ENCODE data around the gene TRAPPC2L.
"Not testable (repeated sequence)": the region's sequence is repeated elsewhere in the genome, so short reads cannot be mapped to it uniquely, and the experiment has no call there.

TRAPPC2L gene

GRCh38 chr16:88894266-88894665, 37.3 kb downstream of the TRAPPC2L start:
- not testable (repeated sequence) for DNase-seq

- DNase-seq, result no peak
Observed at GRCh38 chr16:88894681-88895300, 37.9 kb downstream of the TRAPPC2L start.

GRCh38 chr16:88895335-88895734, 38.4 kb downstream of the TRAPPC2L start:
- DNase-seq, result no peak

GRCh38 chr16:88896238-88897070, 39.5 kb downstream of the TRAPPC2L start:
- no peak for DNase-seq

GRCh38 chr16:88897696-88898425, 40.9 kb downstream of the TRAPPC2L start:
- no peak for DNase-seq

- DNase-seq, result no peak
Observed at GRCh38 chr16:88899901-88900661, 43.2 kb downstream of the TRAPPC2L start.

- DNase-seq, result no peak
Observed at GRCh38 chr16:88900662-88901052, 43.7 kb downstream of the TRAPPC2L start.

GRCh38 chr16:88901718-88902337, 44.9 kb downstream of the TRAPPC2L start:
- no peak for DNase-seq

GRCh38 chr16:88902744-88903143, 45.8 kb downstream of the TRAPPC2L start:
- no peak for DNase-seq

- DNase-seq, result no peak
Observed at GRCh38 chr16:88903267-88903666, 46.3 kb downstream of the TRAPPC2L start.

- no peak for DNase-seq
Observed at GRCh38 chr16:88904676-88905365, 47.9 kb downstream of the TRAPPC2L start.

GRCh38 chr16:88905563-88905962, 48.6 kb downstream of the TRAPPC2L start:
- DNase-seq, result no peak

- no peak for DNase-seq
Observed at GRCh38 chr16:88906020-88906419, 49.1 kb downstream of the TRAPPC2L start.

- DNase-seq, result no peak
Observed at GRCh38 chr16:88906535-88907105, 49.7 kb downstream of the TRAPPC2L start.

- DNase-seq, result no peak
Observed at GRCh38 chr16:88907768-88908167, 50.8 kb downstream of the TRAPPC2L start.

GRCh38 chr16:88908307-88908706, 51.4 kb downstream of the TRAPPC2L start:
- no peak for DNase-seq

- no peak for DNase-seq
Observed at GRCh38 chr16:88909431-88910210, 52.7 kb downstream of the TRAPPC2L start.

GRCh38 chr16:88910284-88911135, 53.6 kb downstream of the TRAPPC2L start:
- DNase-seq, result no peak

- DNase-seq, result no peak
Observed at GRCh38 chr16:88911136-88911945, 54.4 kb downstream of the TRAPPC2L start.
